Measurements from ENCODE around the gene KCNJ10. TPM values are rescaled to one million over a fixed set of nuclear protein-coding genes. Genes with fewer than 3 reads are reported as not detected.

The KCNJ10 gene
- total RNA-seq, 1 experiment from 2014 or later = 0.68 TPM

- no peak overlapping the region for H3K27ac Mint-ChIP-seq (ENCODE audit: unreplicated experiment)
- Histone ChIP-seq H3K9me3 (no peaks in the 10 kb centered on the region), H3K4me3 (ENCODE audit: low read depth, low read length) (no peak overlapping the region), H3K27me3 (replicated peaks; ENCODE audit: control insufficient read depth, insufficient read depth, low read length) (no peaks in the 10 kb centered on the region), H3K4me1 (peaks cover 19% of the 10 kb centered on the region), H3K36me3 (ENCODE audit: control insufficient read depth, insufficient read depth, low read length) (no peaks in the 10 kb centered on the region; the same call in 1 of the 2 replicates)
- CTCF ChIA-PET = no interaction called here
- no peaks in the 10 kb centered on the region for H3K27me3 Mint-ChIP-seq (ENCODE audit: insufficient read depth, unreplicated experiment)
- TF ChIP-seq, protein P1, sequence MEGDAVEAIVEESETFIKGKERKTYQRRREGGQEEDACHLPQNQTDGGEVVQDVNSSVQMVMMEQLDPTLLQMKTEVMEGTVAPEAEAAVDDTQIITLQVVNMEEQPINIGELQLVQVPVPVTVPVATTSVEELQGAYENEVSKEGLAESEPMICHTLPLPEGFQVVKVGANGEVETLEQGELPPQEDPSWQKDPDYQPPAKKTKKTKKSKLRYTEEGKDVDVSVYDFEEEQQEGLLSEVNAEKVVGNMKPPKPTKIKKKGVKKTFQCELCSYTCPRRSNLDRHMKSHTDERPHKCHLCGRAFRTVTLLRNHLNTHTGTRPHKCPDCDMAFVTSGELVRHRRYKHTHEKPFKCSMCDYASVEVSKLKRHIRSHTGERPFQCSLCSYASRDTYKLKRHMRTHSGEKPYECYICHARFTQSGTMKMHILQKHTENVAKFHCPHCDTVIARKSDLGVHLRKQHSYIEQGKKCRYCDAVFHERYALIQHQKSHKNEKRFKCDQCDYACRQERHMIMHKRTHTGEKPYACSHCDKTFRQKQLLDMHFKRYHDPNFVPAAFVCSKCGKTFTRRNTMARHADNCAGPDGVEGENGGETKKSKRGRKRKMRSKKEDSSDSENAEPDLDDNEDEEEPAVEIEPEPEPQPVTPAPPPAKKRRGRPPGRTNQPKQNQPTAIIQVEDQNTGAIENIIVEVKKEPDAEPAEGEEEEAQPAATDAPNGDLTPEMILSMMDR (IDR thresholded peaks at IDR 0.05; ENCODE audit: insufficient read depth in 1 of 2, low read depth in 1 of 2, low read length in 1 of 2, severe bottlenecking in 1 of 2, unreplicated experiment in 1 of 2) = no peak
- peaks cover 7% of the 10 kb centered on the region for H3K4me1 Mint-ChIP-seq (ENCODE audit: low read depth, unreplicated experiment)
- POLR2A ChIA-PET = no interaction called here
- H3K36me3 Mint-ChIP-seq (ENCODE audit: insufficient read depth, unreplicated experiment) = peaks cover 6% of the 10 kb centered on the region
- DNase-seq = no peak
- intact Hi-C loops (cut with micrococcal nuclease; ENCODE audit: unreplicated experiment) = no loop called here
- no peak overlapping the region for H3K4me3 Mint-ChIP-seq (ENCODE audit: unreplicated experiment)
- no peaks in the 10 kb centered on the region for H3K9me3 Mint-ChIP-seq (ENCODE audit: unreplicated experiment)
- BruUV-seq (replicated peaks) = no TSS peak
Observed at GRCh38 chr1:160094291-160094625, 24.3 kb upstream of the KCNJ10 start.

DNA sequence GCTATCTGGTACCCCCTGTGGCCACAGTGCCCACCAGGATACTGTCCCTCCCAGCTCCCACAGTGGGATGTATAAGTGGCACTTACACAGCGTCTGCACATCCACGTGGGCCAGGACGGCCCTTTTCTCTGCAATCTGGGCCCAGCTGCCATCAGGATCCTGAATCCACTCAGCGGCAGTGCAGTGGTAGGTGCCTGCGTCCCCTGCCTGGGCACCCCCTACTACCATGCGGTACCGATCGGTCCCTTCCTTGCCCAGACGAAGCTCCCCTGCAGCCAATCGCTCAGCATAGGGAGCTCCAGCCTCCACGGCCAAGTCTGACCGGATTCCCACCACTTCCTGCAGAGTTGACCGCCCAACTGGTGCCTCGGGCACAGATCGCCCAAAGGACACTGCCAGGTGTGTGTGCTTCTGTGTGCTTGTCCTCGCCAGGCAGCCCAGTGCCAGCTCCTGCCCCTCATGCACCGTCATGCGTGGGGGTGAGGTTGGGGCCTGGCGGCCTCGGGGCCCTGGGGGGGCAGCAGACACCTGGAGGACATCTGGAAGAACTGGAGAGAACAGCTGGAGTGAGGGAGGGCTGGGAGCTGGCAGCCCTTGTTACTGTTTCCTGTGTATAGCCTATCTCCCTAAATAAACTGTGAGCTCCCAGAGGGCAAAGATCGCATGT, 23.8 kb upstream of the KCNJ10 start:
- Histone ChIP-seq H3K4me1 (peaks cover 16% of the 10 kb centered on the region), H3K4me3 (ENCODE audit: low read depth, low read length) (no peak overlapping the region), H3K27me3 (replicated peaks; ENCODE audit: control insufficient read depth, insufficient read depth, low read length) (no peaks in the 10 kb centered on the region), H3K36me3 (ENCODE audit: control insufficient read depth, insufficient read depth, low read length) (no peaks in the 10 kb centered on the region; the same call in 1 of the 2 replicates), H3K9me3 (no peaks in the 10 kb centered on the region)
- POLR2A ChIA-PET = no interaction called here
- CTCF ChIA-PET = no interaction called here
- peaks cover 6% of the 10 kb centered on the region for H3K36me3 Mint-ChIP-seq (ENCODE audit: insufficient read depth, unreplicated experiment)
- TF ChIP-seq, protein P1 (IDR thresholded peaks at IDR 0.05; ENCODE audit: insufficient read depth in 1 of 2, low read depth in 1 of 2, low read length in 1 of 2, severe bottlenecking in 1 of 2, unreplicated experiment in 1 of 2) = no peak
- H3K4me1 Mint-ChIP-seq (ENCODE audit: low read depth, unreplicated experiment) = peaks cover 7% of the 10 kb centered on the region
- DNase-seq = no peak
- intact Hi-C loops (cut with micrococcal nuclease; ENCODE audit: unreplicated experiment) = no loop called here
- H3K9me3 Mint-ChIP-seq (ENCODE audit: unreplicated experiment) = no peaks in the 10 kb centered on the region
- H3K27me3 Mint-ChIP-seq (ENCODE audit: insufficient read depth, unreplicated experiment) = no peaks in the 10 kb centered on the region
- no peak overlapping the region for H3K27ac Mint-ChIP-seq (ENCODE audit: unreplicated experiment)
- BruUV-seq (replicated peaks) = no TSS peak
- no peak overlapping the region for H3K4me3 Mint-ChIP-seq (ENCODE audit: unreplicated experiment)

GRCh38 chr1:160093069-160093395, 23.1 kb upstream of the KCNJ10 start:
- peaks cover 16% of the 10 kb centered on the region for H3K4me1 ChIP-seq
- TF ChIP-seq, protein P1 (IDR thresholded peaks at IDR 0.05; ENCODE audit: insufficient read depth in 1 of 2, low read depth in 1 of 2, low read length in 1 of 2, severe bottlenecking in 1 of 2, unreplicated experiment in 1 of 2) = no peak
- Mint-ChIP-seq H3K27ac (ENCODE audit: unreplicated experiment) (no peak overlapping the region), H3K9me3 (ENCODE audit: unreplicated experiment) (no peaks in the 10 kb centered on the region), H3K36me3 (ENCODE audit: insufficient read depth, unreplicated experiment) (peaks cover 5% of the 10 kb centered on the region), H3K4me3 (ENCODE audit: unreplicated experiment) (no peak overlapping the region), H3K27me3 (ENCODE audit: insufficient read depth, unreplicated experiment) (no peaks in the 10 kb centered on the region), H3K4me1 (ENCODE audit: low read depth, unreplicated experiment) (peaks cover 7% of the 10 kb centered on the region)
- CTCF ChIA-PET = no interaction called here
- H3K27me3 ChIP-seq (replicated peaks; ENCODE audit: control insufficient read depth, insufficient read depth, low read length) = no peaks in the 10 kb centered on the region
- H3K4me3 ChIP-seq (ENCODE audit: low read depth, low read length) = no peak overlapping the region
- BruUV-seq (replicated peaks) = no TSS peak
- POLR2A ChIA-PET = no interaction called here
- intact Hi-C loops (cut with micrococcal nuclease; ENCODE audit: unreplicated experiment) = no loop called here
- H3K9me3 ChIP-seq = no peaks in the 10 kb centered on the region
- H3K36me3 ChIP-seq (ENCODE audit: control insufficient read depth, insufficient read depth, low read length) = no peaks in the 10 kb centered on the region; the same call in 1 of the 2 replicates
- DNase-seq = no peak
